BLaER1 (cell line): ENCODE results near the gene PFN3.
"Not testable (repeated sequence)": the region's sequence is repeated elsewhere in the genome, so short reads cannot be mapped to it uniquely, and the experiment has no call there.

Source experiments
- H3K27ac ChIP-seq: shearing (Covaris generic); formaldehyde crosslinking; 2 replicates; pipeline ENCODE4 v1.8.1; 2022
- H3K27me3 ChIP-seq: shearing (Covaris generic); formaldehyde crosslinking; 2 replicates; pipeline ENCODE4 v1.8.1; 2022
- H3K36me3 ChIP-seq: shearing (Covaris generic); formaldehyde crosslinking; 2 replicates; pipeline ENCODE4 v1.8.1; 2022
- H3K4me1 ChIP-seq: shearing (Covaris generic); formaldehyde crosslinking; 2 replicates; pipeline ENCODE4 v1.8.1; 2022
- H3K4me2 ChIP-seq: shearing (Covaris generic); formaldehyde crosslinking; 2 replicates; pipeline ENCODE4 v1.8.1; 2022
- H3K4me3 ChIP-seq: shearing (Covaris generic); formaldehyde crosslinking; 2 replicates; pipeline ENCODE4 v1.8.1; 2022
- H3K9ac ChIP-seq: shearing (Covaris generic); formaldehyde crosslinking; 2 replicates; pipeline ENCODE4 v1.8.1; 2022
- H3K9me3 ChIP-seq: shearing (Covaris generic); formaldehyde crosslinking; 2 replicates; pipeline ENCODE4 v1.8.1; 2022
- H4K20me1 ChIP-seq: shearing (Covaris generic); formaldehyde crosslinking; 2 replicates; pipeline ENCODE4 v1.8.1; 2022
- Cebpa-rat ChIP-seq: shearing (Covaris generic); IDR thresholded peaks from 2 replicates; pipeline ENCODE4 v1.8.1; 2022

PFN3 gene

GRCh38 chr5:177385720-177386119 lies 14.7 kb downstream of the PFN3 start:
- Histone ChIP-seq H3K4me3 (no peak overlapping the region), H3K27me3 (no peaks in the 10 kb centered on the region), H4K20me1 (no peaks in the 10 kb centered on the region), H3K9me3 (no peaks in the 10 kb centered on the region), H3K27ac (no peak overlapping the region), H3K9ac (no peak overlapping the region), H3K36me3 (no peaks in the 10 kb centered on the region), H3K4me1 (peaks cover 84% of the 10 kb centered on the region), H3K4me2 (peak overlapping the region; percentile 76)
- no peak for TF ChIP-seq Cebpa-rat

GRCh38 chr5:177384134-177384533 lies 16.3 kb downstream of the PFN3 start, which contains the start of gene SLC34A1:
SLC34A1 (plus strand) TSS chr5:177384434; CDS start chr5:177385742, 1,308 bp downstream.
- Histone ChIP-seq H3K4me2 (peak within 1 kb of the TSS; percentile 46; the same call in 1 of the 2 replicates), H3K9ac (no peak within 1 kb of the TSS)
- TF ChIP-seq Cebpa-rat = no peak

GRCh38 chr5:177383181-177383580 lies 17.3 kb downstream of the PFN3 start:
- Histone ChIP-seq H3K4me2 (peak overlapping the region; percentile 46), H3K27me3 (no peaks in the 10 kb centered on the region), H3K4me1 (peaks cover 70% of the 10 kb centered on the region), H4K20me1 (no peaks in the 10 kb centered on the region), H3K36me3 (no peaks in the 10 kb centered on the region), H3K9me3 (no peaks in the 10 kb centered on the region), H3K4me3 (no peak overlapping the region), H3K9ac (no peak overlapping the region), H3K27ac (no peak overlapping the region)
- no peak for TF ChIP-seq Cebpa-rat

More at GRCh38 chr5:177384134-177384533, 16.3 kb downstream of the PFN3 start, which contains the start of gene SLC34A1:
- Histone ChIP-seq H3K27ac (no peak within 1 kb of the TSS), H3K4me3 (no peak within 1 kb of the TSS), H4K20me1 (no peaks in the 10 kb centered on the region), H3K4me1 (peaks cover 79% of the 10 kb centered on the region), H3K27me3 (no peaks in the 10 kb centered on the region), H3K9me3 (no peaks in the 10 kb centered on the region), H3K36me3 (no peaks in the 10 kb centered on the region)

- Histone ChIP-seq H3K27me3 (no peaks in the 10 kb centered on the region), H3K36me3 (no peaks in the 10 kb centered on the region), H3K27ac (no peak overlapping the region), H3K4me3 (no peak overlapping the region), H3K4me2 (peak overlapping the region; percentile 46), H4K20me1 (no peaks in the 10 kb centered on the region), H3K9ac (no peak overlapping the region), H3K9me3 (no peaks in the 10 kb centered on the region), H3K4me1 (peaks cover 63% of the 10 kb centered on the region)
- TF ChIP-seq Cebpa-rat = no peak
These were observed 17.9 kb downstream of the PFN3 start for GRCh38 chr5:177382423-177383029.

GRCh38 chr5:177380805-177381126 lies 19.7 kb downstream of the PFN3 start:
- Histone ChIP-seq H3K36me3 (no peaks in the 10 kb centered on the region), H3K9me3 (no peaks in the 10 kb centered on the region), H3K27ac (no peak overlapping the region), H3K9ac (no peak overlapping the region), H3K27me3 (no peaks in the 10 kb centered on the region), H4K20me1 (no peaks in the 10 kb centered on the region), H3K4me2 (no peak overlapping the region), H3K4me1 (peaks cover 59% of the 10 kb centered on the region), H3K4me3 (no peak overlapping the region)
- TF ChIP-seq Cebpa-rat = no peak

- no peak for TF ChIP-seq Cebpa-rat
- H3K4me2 ChIP-seq = no peak overlapping the region
These were observed 21.3 kb downstream of the PFN3 start for GRCh38 chr5:177378884-177379883.

GRCh38 chr5:177377851-177378776 lies 22.3 kb downstream of the PFN3 start:
- TF ChIP-seq Cebpa-rat = no peak
- H4K20me1 ChIP-seq = no peaks in the 10 kb centered on the region

More at GRCh38 chr5:177378884-177379883, 21.3 kb downstream of the PFN3 start:
- no peaks in the 10 kb centered on the region for H3K9me3 ChIP-seq
- H3K4me3 ChIP-seq = no peak overlapping the region
- H3K4me1 ChIP-seq = peaks cover 56% of the 10 kb centered on the region
- H3K9ac ChIP-seq = no peak overlapping the region
- H3K27ac ChIP-seq = no peak overlapping the region; the same call in 1 of the 2 replicates
- no peaks in the 10 kb centered on the region for H3K36me3 ChIP-seq
- no peaks in the 10 kb centered on the region for H3K27me3 ChIP-seq
- H4K20me1 ChIP-seq = no peaks in the 10 kb centered on the region

GRCh38 chr5:177376107-177376506 lies 24.4 kb downstream of the PFN3 start:
- Histone ChIP-seq H3K9me3 (no peaks in the 10 kb centered on the region), H3K27me3 (no peaks in the 10 kb centered on the region), H3K36me3 (no peaks in the 10 kb centered on the region; the same call in 1 of the 2 replicates), H3K4me1 (peaks cover 55% of the 10 kb centered on the region), H3K27ac (no peak overlapping the region), H3K9ac (no peak overlapping the region), H3K4me3 (no peak overlapping the region), H4K20me1 (no peaks in the 10 kb centered on the region), H3K4me2 (peak overlapping the region; percentile 5; the same call in 1 of the 2 replicates)
- TF ChIP-seq Cebpa-rat = no peak

More at GRCh38 chr5:177377851-177378776, 22.3 kb downstream of the PFN3 start:
- H3K9me3 ChIP-seq = no peaks in the 10 kb centered on the region
- no peak overlapping the region for H3K4me2 ChIP-seq
- H3K9ac ChIP-seq = no peak overlapping the region
- H3K4me3 ChIP-seq = no peak overlapping the region
- no peaks in the 10 kb centered on the region for H3K27me3 ChIP-seq
- H3K27ac ChIP-seq = no peak overlapping the region
- no peaks in the 10 kb centered on the region; the same call in 1 of the 2 replicates for H3K36me3 ChIP-seq
- H3K4me1 ChIP-seq = peaks cover 55% of the 10 kb centered on the region

- not testable (repeated sequence) for H3K9me3 ChIP-seq, H3K36me3 ChIP-seq, H4K20me1 ChIP-seq, H3K4me3 ChIP-seq, H3K27ac ChIP-seq, H3K27me3 ChIP-seq, H3K9ac ChIP-seq
- Histone ChIP-seq H3K4me2 (peak overlapping the region; percentile 5; the same call in 1 of the 2 replicates), H3K4me1 (peaks cover 52% of the 10 kb centered on the region)
These were observed 24.9 kb downstream of the PFN3 start for GRCh38 chr5:177375516-177375915.
